CD4-positive, alpha-beta T cell treated with Interleukin-12 subunit alpha and Interleukin-12 subunit beta, for 1 hour (primary cell): ENCODE results near the gene KLHL8.
"Not testable (repeated sequence)": the region's sequence is repeated elsewhere in the genome, so short reads cannot be mapped to it uniquely, and the experiment has no call there.

Experiments used
- DNase-seq: peaks from one replicate; pipeline ENCODE4 v3.0.0-alpha.2; 2020

KLHL8 gene

DNA sequence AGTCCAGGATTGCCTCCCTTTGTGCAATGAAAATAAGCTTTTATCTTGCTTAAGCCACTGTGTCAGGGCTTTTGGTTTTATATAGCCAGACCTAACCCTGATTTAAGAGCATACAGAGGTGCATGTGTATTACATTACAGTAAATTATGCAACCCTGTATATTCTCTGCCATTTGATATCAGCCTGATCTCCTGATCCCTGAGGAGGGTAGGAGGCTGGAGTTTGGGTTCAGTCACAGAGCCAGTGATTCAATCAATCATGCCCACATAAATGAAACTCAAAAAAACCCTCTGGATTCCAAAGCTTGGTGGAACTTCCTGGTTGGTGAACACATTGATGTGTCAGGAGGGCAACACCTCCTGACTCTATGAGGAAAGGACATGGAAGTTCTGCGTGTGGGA is 7.3 kb upstream of the KLHL8 start:
- DNase-seq, result no peak

DNA sequence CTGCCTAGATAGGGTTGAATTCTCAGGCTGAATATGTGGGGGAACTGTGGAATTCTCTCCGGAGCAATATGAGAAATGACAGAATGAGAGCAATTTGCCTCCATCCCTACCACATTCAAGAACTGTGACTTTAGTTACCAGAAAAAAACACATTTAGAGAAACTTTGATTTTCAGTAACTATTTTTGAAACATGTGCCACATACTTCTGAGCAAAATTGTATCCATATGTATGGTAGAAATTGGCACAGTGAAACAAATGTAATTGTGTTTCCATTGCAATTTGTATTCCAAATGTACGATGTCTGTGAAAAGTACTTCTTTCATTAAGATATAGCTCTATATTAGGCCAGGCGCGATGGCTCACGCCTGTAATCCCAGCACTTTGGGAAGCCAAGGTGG is 5.5 kb upstream of the KLHL8 start:
- no peak for DNase-seq

DNA sequence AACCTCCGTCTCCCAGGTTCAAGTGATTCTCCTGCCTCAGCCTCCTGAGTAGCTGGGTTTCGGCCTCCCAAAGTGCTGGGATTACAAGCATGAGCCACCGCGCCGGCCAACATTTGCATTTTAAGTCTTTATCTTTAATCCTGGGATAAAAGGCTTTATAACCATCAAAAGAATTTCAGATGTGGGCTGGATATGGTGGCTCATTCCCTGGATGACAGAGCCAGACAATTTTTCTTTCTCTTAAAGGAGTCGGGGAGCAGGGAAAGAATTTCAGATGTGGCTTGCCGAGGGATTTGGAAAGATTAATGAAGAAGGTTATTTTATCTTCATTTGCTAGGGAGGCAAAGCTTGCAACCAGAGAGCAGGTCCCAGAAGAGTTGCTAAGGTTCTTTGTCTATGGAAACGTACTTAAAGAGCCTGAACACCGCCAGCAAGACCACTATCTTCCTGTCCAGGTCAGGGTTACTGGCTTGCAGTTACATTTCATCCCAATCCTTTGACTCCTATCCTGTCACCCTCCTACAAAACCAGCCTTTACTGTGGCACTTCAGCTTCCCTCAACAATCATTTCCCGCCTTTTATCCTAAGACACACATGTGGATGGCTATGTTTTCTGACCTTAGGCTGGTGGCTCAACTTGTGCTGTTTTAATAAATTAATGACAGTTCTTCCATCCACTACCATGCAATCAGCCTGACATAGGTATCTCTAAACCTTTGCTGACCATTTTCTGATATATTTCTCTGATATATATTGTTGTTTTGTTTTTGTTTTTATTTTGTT is 3.9 kb upstream of the KLHL8 start:
- DNase-seq, result no peak

DNA sequence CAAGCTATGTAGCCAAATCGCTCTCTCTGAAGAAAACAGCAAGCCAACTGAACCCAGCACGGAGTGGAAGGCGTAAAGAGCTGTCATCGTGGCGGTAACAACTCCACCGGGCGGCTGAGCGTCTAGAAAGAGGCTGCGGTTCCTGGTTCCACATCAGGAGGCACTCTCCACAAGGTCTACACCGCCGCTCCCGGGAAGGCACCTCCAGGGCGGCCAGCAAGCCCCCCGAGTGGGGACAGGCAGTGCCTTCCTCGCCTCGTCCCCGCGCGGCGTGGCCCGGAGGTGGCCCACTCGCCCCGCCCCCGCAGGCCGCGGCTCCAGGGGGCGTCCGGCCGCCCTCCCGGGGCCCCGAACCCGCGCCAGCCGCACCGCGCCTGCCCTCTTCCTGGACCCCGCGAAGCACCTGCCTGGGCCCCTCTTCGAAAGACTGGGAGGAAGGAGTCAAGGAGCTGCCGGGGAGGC is 755 bp downstream of the KLHL8 start:
- DNase-seq, result peak; percentile 50

DNA sequence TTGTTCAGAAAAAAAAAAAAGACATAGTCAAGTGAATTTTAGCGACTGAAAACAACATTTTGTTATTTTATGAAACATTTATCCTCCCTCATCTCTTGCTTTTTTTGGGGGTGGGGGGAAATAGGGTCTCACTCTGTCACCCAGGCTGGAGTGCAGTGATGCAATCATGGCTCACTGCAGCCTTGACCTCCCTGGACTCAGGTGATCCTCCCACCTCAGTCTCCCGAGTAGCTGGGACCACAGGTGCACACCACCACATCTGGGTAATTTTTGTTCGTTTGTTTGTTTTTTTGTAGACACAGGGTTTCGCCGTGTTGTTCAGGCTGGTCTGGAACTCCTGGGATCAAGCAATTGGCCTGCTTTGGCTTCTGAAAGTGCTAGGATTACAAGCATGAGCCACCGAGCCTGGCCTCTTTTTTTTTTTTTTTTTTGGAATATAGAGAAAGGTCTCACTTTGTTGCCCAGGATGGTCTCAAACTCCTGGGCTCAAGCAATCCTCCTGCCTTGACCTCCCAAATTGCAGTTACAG is 3.1 kb downstream of the KLHL8 start:
- not testable (repeated sequence) for DNase-seq

DNA sequence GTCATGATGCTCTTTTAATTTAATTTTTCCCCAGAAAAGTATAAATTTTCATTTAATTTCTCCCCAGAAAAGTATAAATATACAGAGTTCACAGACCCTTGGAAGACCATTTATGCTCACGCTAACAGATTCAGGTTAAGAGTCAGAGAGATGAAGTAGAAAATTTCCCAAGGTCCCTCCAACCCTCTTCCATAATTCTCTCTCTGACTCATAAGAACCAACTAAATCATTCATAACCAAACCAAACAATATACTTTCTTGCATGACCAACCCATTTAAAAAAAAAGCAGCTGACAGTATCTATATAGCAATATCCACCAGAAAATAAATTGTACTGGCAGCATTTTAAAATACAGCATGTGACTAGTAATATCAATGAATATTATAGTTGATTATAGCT is 3.9 kb downstream of the KLHL8 start:
- DNase-seq, result no peak

DNA sequence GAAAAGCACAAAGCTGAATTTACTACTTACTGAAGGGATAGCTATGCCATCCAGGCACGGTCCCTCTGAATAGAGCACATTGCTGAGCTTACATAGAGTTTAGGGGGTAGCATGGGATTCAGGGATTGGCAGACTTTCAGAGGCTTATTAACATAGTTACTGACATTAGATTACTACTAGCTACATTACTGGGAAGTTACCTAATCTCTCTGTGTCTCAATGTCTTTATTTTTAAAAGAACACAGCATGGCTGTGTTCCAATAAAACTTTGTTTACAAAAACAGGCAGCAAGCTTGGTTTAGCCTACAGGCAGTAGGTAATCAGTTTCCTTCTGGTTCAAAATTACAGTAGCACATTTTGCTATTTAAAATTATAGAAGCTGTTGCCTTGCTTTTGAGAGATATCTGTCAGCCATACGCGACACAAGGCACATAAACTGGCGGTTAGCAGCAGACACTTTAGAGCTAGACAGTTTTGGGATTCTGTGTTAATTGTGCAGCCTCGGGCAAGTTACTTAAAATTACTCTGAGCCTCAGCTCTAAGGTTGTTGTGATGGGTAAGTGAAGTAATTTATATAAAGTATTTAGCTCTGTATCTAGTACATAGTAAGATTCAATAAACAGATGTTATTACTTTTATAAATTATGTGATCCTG is 6.9 kb downstream of the KLHL8 start:
- DNase-seq, result no peak

DNA sequence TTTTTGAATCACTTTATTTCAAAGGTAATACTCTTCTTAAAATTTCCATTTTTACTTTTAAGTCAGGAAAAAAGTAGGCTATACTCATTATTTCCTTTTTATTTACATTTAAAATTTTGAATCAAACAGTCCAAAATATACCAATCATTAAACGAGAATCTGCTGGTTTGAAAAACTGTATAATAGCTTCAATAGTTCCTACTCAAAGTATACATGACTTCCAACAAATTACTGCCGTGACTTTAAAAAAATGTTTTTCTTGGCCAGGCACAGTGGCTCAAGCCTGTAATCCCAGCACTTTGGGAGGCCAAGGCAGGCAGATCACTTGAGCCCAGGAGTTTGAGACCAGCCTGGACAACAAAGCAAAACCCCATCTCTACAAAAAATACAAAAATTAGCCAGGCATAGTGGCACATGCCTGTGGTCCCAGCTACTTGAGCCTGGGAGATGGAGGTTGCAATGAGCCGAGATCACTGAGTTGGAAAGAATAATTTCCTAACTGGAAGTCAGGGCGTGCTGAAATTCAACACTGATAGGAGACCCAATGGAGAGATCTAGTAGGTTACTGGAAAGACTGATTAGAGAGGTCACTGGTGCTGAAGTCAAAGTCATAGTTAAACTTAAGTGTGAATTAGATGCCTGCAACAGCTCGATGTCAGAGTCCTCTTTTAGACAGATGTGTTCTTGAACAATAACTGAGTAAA is 9.0 kb downstream of the KLHL8 start:
- DNase-seq, result no peak

DNA sequence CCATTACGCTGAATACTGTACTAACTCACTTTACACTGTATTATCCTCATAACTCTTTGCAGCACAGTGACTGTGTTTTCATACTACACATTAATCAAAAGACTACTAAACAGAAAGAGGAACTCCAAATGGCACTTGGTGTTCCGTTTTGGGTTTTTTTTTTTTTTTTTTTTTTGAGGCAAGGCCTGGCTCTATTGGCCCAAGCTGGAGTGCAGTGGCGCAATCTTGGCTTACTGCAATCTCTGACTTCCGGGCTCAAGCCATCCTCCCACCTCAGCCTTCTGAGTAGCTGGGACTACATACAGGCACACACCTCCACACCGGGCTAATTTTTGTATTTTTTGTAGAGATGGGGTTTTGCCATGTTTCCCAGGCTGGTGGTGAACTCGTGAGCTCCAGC is 10.7 kb downstream of the KLHL8 start:
- peak; percentile 26 for DNase-seq

DNA sequence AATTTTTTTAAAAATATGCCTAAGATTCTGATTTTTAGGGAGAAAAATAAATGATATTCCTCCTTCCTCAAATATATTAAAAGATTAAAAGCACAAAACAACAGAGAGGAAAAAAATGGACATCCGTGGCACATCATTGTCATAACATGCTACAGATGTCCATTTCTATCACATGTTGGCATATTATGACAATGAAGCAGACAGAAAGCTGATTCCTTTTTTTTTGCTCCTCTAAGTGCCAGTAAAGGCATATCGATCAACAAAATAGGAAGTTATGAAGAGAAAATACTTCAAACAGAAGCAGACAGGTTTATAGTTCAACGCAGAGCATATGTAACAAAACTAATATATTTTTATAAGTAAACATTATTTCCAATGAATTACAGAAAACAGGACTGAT is 11.2 kb downstream of the KLHL8 start:
- DNase-seq, result no peak

DNA sequence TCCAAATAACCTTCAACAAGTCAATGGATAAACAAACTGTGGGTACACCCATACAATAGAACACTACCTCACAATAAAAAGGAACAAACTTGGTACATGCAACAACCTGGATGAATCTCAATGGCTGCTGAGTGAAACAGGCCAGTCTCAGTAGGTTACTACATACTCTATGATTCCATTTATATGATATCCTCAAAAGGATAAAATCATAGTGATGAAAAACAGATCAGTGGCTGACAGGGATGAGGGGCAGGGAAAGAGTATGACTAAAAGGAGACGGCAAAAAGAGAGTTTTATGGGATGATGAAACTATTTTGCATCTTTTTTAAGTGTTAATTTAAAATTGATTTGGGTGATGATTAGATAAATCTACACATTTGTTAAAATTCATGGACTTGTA is 15.9 kb downstream of the KLHL8 start:
- no peak for DNase-seq

DNA sequence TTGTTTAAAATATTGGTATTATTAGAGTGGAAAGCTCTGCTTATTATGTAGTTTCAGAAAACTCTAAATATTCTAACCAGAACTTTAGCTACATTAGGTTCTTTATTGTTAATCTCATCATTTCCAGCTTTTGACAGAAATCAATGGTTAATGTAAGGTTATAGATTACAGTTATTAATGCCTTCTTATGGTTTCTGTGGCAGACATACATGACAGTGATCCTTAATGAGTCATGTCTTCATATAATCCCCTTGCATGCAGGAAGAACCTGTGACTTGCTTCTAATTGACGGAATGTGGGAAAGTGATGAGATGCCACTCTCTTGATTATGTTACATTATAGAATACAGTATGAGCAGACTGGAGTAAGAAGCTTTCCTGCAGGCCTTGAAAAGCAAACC is 23.5 kb downstream of the KLHL8 start:
- DNase-seq, result no peak

DNA sequence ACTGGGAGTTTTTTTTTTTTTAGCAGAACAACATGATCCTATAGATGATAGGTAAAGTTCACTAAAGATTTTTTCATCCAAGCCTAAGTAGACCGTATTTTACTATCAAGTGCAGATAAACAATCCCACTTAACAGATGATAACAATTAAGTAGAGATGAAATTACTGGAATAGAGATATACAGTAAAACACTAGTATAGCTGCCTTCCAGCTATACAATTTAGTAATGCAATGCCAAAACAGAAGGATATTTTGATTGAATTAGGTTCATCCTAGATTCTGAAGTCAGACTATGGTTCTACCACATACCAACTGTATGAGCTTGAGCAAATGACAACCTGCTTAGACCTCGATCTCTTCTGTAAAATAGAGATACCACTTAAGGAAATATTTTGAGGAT is 24.3 kb downstream of the KLHL8 start:
- DNase-seq, result no peak

DNA sequence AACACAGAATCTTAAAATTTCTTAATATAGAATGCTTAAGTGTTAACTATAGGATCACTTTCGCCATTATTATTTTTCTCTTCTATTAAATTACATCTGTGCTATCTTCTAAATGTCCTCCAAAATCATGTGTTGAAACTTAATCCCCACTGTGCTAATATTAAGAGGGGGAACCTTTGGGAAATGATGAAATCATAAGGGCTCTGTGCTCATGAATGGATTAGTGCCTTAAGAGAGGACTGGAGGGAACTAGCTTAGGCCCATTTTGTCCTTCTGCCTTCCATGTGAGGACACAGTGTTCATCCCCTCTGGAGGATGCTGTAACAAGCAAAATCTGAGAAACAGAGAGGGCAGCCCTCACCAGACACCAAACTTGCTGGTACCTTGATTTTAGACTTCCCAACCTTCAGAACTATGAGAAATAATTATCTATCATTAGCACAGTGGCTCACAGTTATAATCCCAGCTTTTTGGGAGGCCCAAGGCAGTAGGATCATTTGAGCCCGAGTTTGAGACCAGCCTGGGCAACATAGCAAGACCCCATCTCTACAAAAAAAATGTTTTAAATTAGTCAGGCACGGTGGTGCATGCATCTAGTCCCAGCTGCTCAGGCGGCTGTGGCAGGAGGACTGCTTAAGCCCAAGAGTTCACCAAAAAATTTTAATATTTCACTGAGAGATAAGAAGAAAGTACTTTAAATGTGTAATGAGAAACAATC is 26.3 kb downstream of the KLHL8 start:
- no peak for DNase-seq

DNA sequence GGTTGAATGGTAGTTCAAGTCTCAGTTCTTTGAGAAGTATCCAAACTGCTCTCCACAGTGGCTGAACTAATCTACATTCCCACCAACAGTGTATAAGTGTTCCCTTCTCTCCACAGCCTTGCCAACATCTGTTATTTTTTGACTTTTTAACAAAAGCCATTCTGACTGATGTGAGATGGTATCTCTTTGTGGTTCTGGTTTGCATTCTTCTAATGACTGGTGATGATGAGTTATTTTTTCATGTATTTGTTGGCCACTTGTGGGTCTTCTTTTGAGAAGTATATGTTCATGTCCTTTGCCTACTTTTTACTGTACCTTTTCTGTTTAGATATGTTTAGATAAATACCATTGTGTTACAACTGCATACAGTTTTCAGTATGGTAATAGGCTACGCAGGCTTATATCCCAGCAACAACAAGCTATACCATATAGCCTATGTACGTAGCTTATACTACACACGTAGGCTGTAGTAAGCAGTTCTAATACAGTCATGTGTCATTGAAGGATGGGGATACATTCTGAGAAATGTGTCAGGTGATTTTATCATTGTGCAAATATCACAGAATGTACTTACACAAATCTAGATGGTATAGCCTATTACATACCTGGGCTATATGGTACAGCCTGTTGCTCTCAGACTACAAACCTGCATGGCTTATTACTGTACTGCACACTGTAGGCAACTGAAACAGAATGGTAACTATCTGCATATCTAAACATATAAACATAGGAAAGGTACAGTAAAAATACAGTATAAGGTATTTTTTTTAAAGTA is 28.1 kb downstream of the KLHL8 start:
- no peak for DNase-seq

DNA sequence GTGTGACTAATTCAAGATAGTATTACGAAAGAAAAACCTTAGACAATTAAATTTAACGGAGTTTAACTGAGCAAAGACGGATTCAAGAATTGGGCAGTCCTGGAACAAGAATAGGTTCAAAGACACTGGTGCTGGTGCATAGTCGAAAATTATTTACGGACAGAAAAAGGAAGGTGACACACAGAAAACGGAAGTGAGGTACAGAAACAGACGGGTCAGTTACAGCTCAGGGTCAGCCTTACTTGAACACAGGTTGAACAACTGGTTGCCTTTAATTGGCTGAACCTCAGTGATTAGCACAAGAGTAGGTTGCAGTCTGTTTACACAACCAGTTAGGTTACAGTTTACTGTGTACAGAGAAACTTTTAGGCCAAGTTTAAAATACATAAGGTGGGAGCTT is 31.5 kb downstream of the KLHL8 start:
- DNase-seq, result no peak

DNA sequence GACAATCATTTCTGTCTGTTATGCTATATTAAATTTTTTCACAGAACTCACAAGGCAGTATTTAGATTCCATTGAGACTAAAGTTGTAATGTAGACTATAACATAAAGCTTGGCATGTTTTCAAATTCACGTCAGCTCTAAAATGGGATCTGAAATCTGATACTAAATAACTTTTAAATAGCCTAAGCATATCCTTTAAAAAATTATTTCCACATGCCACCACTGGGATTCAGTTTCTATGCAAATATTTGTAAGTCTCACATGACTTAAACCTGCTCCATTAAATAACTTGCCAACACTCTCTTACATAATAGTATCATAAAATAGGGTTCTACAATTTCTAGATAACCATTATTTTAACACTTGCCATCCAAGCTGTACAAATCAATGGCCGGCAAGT is 32.4 kb downstream of the KLHL8 start:
- no peak for DNase-seq

DNA sequence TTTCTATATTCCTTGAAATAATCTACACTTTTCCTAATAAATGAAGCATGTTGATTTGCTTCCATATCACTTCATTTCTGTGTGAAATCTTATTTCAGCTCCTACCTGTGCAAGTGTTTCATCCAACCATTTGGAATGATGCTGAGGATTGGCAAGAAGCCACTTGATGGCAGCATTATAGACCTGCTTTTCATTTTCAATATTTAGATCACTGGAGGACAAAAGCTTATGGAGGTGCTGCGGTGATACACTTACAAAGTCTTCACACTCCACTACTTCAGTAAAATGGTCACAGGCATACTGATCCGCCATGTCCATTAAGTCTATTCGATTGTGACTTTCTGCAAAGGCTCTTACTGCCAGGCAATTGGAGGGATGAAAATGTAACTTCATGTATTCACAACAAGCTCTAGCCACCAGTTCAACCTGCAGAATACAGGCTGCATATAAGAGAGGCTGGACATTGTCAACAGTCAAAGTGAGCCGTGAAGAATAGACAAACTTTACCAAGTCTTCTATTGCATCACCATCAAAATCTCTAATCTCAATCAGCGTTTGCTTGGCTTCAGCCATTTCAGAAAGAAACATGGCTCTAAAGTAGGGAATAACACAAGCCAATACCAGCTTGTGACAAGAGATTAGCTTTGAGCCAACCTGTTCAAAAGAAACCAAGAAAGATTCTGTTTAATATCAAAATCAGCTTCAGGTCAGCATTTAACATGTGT is 35.1 kb downstream of the KLHL8 start:
- DNase-seq, result no peak

DNA sequence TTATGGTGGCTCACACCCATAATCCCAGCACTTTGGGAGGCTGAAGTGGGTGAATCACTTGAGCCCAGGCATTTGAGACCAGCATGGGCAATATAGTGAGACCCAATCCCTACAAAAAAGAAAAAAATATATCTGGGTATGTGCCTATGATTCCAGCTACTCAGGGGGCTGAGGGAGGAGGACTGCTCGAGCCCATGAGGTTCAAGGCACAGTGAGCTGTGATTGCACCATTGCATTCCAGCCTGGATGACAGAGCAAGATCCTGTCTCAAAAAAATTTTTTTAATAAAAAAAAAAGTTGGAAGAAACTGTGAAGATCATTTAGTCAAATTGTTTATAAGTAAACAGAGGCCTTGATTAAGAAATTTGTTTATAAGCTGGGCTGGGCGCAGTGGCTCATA is 39.7 kb downstream of the KLHL8 start:
- DNase-seq, result no peak

DNA sequence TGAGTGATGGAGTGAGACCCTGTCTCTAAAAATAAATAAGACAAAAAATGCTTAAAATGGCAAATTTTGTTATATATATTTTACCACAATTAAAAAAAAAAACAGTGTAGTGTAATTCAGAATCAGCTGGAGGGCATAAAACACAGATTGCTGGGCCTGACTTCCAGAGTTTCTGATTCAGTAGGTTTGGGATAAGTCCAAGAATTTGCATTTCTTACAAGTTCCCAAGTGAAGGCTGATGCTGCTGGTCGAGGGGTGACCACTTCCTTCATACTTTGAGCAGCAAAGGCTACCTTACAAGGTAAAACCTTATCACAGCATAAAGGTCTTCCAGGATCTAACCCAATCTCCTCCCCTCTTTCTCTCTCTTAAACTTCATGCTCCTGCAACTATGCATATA is 40.7 kb downstream of the KLHL8 start:
- no peak for DNase-seq

DNA sequence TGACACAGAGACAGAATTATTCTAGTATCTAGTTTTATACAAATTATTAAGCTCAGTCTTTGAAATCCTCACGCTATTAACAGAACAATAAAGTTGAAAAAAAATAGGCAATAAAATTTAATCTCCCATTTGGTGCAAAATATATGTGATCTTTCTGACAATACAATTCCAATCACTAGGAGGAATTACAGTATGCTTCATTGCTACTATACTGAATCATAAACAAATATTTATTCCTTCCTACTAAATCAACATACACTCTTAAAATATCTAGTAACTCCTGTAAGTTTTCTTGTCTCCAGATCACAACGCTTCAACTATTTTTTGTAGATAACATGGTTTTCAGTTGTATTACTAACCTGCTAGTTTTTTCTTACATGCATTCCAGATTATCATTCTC is 45.7 kb downstream of the KLHL8 start:
- no peak for DNase-seq

DNA sequence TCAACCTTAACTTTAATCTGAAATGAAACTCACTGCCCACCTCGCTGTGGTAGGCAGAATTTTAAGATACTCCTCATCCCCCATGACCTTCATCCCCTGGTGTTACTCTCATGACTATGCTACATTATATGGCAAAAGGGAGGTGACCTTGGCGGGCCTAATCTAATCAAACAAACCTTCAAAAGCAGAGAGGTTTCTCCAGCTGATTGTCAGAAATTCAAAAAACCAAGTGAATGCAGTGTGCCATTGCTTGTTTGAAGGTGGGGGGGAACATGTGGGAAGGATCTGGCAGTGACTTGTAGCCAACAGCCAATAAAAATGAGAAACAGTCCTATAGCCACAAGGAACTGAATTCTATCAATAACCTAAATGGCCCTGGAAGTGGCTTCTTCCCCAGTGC is 48.5 kb downstream of the KLHL8 start:
- no peak for DNase-seq
